ENCODE data around the gene IL17F.

IL17F gene

GRCh38 chr6:52216932-52217575, 27.2 kb downstream of the IL17F start:
- TF ChIP-seq, protein P1, sequence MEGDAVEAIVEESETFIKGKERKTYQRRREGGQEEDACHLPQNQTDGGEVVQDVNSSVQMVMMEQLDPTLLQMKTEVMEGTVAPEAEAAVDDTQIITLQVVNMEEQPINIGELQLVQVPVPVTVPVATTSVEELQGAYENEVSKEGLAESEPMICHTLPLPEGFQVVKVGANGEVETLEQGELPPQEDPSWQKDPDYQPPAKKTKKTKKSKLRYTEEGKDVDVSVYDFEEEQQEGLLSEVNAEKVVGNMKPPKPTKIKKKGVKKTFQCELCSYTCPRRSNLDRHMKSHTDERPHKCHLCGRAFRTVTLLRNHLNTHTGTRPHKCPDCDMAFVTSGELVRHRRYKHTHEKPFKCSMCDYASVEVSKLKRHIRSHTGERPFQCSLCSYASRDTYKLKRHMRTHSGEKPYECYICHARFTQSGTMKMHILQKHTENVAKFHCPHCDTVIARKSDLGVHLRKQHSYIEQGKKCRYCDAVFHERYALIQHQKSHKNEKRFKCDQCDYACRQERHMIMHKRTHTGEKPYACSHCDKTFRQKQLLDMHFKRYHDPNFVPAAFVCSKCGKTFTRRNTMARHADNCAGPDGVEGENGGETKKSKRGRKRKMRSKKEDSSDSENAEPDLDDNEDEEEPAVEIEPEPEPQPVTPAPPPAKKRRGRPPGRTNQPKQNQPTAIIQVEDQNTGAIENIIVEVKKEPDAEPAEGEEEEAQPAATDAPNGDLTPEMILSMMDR (IDR thresholded peaks at IDR 0.05; ENCODE audit: insufficient read depth, low read depth, low read length, missing control alignments) = no peak
- DNase-seq (ENCODE audit: low read depth) = peak; percentile 68
- no peak overlapping the region for H3K4me3 ChIP-seq (ENCODE audit: low read depth, low read length)

- H3K4me3 ChIP-seq (ENCODE audit: low read depth, low read length) = no peak overlapping the region
- DNase-seq (ENCODE audit: low read depth) = no peak
- TF ChIP-seq, protein P1 (IDR thresholded peaks at IDR 0.05; ENCODE audit: insufficient read depth, low read depth, low read length, missing control alignments) = no peak
These were observed 28.5 kb downstream of the IL17F start for GRCh38 chr6:52215787-52216186.

DNA sequence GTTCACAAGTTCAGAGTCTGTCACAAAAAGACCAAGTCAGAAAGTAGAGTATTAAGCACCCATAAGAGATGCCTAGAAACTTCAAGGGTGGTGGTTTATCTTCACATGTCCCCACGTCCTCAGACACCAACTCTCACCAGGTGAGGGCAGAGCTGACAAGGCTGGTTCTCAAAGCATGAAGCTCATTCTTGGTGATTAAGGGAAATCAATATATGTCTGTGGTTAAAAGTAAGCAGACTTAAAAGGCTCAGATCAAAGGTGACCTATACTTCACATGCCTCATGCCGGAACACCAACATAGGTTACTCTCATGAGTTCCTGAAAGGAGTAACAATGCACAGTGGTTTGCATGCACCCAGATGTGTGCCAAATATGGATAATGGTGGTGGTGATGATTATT, 31.2 kb downstream of the IL17F start:
- DNase-seq (ENCODE audit: low read depth) = peak; percentile 53
- TF ChIP-seq, protein P1 (IDR thresholded peaks at IDR 0.05; ENCODE audit: insufficient read depth, low read depth, low read length, missing control alignments) = no peak
- H3K4me3 ChIP-seq (ENCODE audit: low read depth, low read length) = no peak overlapping the region

DNA sequence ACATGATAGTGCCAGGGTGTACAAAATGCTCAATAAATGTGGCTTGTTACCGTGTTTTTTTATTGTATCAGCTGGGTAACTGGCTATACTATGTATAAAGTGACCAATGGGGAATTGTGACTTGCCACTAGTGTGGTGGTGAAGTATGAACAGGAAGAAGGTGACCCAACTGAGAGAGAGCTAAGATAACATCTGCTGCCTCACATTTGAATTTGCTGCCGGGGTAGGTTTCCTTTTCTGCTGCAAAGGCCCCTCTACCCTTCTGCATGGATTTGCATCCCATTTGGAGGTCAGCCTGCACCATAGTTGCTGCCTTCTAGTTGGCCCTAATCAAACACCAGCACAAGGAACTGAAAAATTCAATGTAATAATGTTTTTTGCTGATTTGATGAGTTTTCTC, 34.1 kb downstream of the IL17F start:
- peak; percentile 73 for DNase-seq (ENCODE audit: low read depth)
- TF ChIP-seq, protein P1 (IDR thresholded peaks at IDR 0.05; ENCODE audit: insufficient read depth, low read depth, low read length, missing control alignments) = no peak

GRCh38 chr6:52209770-52210169, 34.5 kb downstream of the IL17F start:
- H3K4me3 ChIP-seq (ENCODE audit: low read depth, low read length) = no peak overlapping the region
- TF ChIP-seq, protein P1 (IDR thresholded peaks at IDR 0.05; ENCODE audit: insufficient read depth, low read depth, low read length, missing control alignments) = no peak
- peak; percentile 45 for DNase-seq (ENCODE audit: low read depth)

More for the DNA sequence above, 34.1 kb downstream of the IL17F start:
- H3K4me3 ChIP-seq (ENCODE audit: low read depth, low read length) = no peak overlapping the region

GRCh38 chr6:52208612-52209011, 35.7 kb downstream of the IL17F start:
- DNase-seq (ENCODE audit: low read depth) = no peak
- TF ChIP-seq, protein P1 (IDR thresholded peaks at IDR 0.05; ENCODE audit: insufficient read depth, low read depth, low read length, missing control alignments) = no peak

GRCh38 chr6:52207066-52207465, 37.2 kb downstream of the IL17F start:
- TF ChIP-seq, protein P1 (IDR thresholded peaks at IDR 0.05; ENCODE audit: insufficient read depth, low read depth, low read length, missing control alignments) = peak; percentile 32
- no peak overlapping the region for H3K4me3 ChIP-seq (ENCODE audit: low read depth, low read length)
- peak; percentile 32 for DNase-seq (ENCODE audit: low read depth)

More at GRCh38 chr6:52208612-52209011, 35.7 kb downstream of the IL17F start:
- no peak overlapping the region for H3K4me3 ChIP-seq (ENCODE audit: low read depth, low read length)
